ENCODE data around the gene DRC7.

- TF ChIP-seq MLLT1 (IDR thresholded peaks at IDR 0.05) (no peak), CHD2 (IDR thresholded peaks at IDR 0.05; ENCODE audit: borderline replicate concordance, low read depth, low read length) (no peak), CTCF (IDR thresholded peaks at IDR 0.05 in 2 of 3, conservative IDR thresholded peaks at IDR 0.05 in 1 of 3; ENCODE audit: control insufficient read depth in 2 of 3, extremely low read depth in 1 of 3, insufficient read depth in 1 of 3, low read depth in 3 of 3, low read length in 3 of 3) (no peak), EZH2 (IDR thresholded peaks at IDR 0.05; ENCODE audit: borderline replicate concordance, control insufficient read depth, low read depth, low read length) (no peak), REST (IDR thresholded peaks at IDR 0.05; ENCODE audit: low read depth, low read length) (no peak), ATF3 (IDR thresholded peaks at IDR 0.05; ENCODE audit: borderline replicate concordance, extremely low read depth, low read depth, low read length) (no peak), E2F4 (IDR thresholded peaks at IDR 0.05; ENCODE audit: low read depth, low read length) (no peak), ZBTB33 (IDR thresholded peaks at IDR 0.05) (no peak), HDAC2 (IDR thresholded peaks at IDR 0.05) (no peak), ZBTB4 (CRISPR knock-in tag; IDR thresholded peaks at IDR 0.05) (no peak), JUNB (IDR thresholded peaks at IDR 0.05) (no peak), CBX5 (IDR thresholded peaks at IDR 0.05; ENCODE audit: low read depth) (no peak)
These were observed 26.4 kb upstream of the DRC7 start, which contains the start of gene ADGRG3 for GRCh38 chr16:57668263-57668571.
